GM13977 (cell line): Measurements from ENCODE around the gene POU5F2.

ENCODE experiments used
- DNase-seq: peaks from one replicate; pipeline ENCODE4 v3.0.0; 2012; ENCODE audit warnings: low spot score
- in situ Hi-C: fragments of 300-500 bp; cut with MboI; formaldehyde crosslinking; loops from one replicate; pipeline ENCODE4 v1.12.0; 2022; ENCODE audit warnings: low sequenced_read_pairs, low pct_unique_long_range_greater_than_20kb, mixed read lengths, inconsistent platforms; ENCODE audit not compliant: unreplicated experiment
- TF ChIP-seq, protein P1 (sequence below): IDR thresholded peaks from 2 replicates; pipeline ENCODE4 v1.5.1; 2012; ENCODE audit warnings: mild to moderate bottlenecking, control low read depth; ENCODE audit not compliant: insufficient read depth; ENCODE audit errors: extremely low read depth, missing control alignments

POU5F2 gene

DNA sequence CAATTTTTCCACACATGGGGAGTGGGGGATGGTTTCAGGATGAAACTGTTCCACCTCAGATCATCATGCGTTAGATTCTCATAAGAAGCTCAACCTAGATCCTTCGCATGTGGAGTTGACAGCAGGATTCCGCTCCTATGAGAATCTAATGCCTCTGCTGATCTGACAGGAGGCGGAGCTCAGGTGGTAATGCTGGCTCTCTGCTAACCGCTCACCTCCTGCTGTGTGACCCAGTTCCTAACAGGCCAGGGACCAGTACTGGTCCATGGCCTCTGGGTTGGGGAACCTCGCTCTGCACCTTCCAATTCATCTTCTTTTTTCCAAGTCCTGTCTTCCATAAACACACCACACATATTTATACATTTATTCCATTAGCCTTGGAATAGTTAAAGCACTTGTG lies 33.0 kb downstream of the POU5F2 start:
- no peak for DNase-seq
- TF ChIP-seq, protein P1, sequence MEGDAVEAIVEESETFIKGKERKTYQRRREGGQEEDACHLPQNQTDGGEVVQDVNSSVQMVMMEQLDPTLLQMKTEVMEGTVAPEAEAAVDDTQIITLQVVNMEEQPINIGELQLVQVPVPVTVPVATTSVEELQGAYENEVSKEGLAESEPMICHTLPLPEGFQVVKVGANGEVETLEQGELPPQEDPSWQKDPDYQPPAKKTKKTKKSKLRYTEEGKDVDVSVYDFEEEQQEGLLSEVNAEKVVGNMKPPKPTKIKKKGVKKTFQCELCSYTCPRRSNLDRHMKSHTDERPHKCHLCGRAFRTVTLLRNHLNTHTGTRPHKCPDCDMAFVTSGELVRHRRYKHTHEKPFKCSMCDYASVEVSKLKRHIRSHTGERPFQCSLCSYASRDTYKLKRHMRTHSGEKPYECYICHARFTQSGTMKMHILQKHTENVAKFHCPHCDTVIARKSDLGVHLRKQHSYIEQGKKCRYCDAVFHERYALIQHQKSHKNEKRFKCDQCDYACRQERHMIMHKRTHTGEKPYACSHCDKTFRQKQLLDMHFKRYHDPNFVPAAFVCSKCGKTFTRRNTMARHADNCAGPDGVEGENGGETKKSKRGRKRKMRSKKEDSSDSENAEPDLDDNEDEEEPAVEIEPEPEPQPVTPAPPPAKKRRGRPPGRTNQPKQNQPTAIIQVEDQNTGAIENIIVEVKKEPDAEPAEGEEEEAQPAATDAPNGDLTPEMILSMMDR = no peak
- in situ Hi-C loops = no loop called here

- TF ChIP-seq, protein P1 = no peak
- in situ Hi-C loops = no loop called here
- no peak for DNase-seq
Measured at GRCh38 chr5:93705896-93706295, 35.5 kb downstream of the POU5F2 start.

- in situ Hi-C loops = no loop called here
Measured at GRCh38 chr5:93704996-93705395, 36.4 kb downstream of the POU5F2 start.

GRCh38 chr5:93691997-93692396 lies 49.4 kb downstream of the POU5F2 start:
- no peak for DNase-seq
- TF ChIP-seq, protein P1 = no peak
- in situ Hi-C loops = no loop called here

More at GRCh38 chr5:93704996-93705395, 36.4 kb downstream of the POU5F2 start:
- no peak for DNase-seq
- TF ChIP-seq, protein P1 = no peak
